NCI-H146 treated with DMSO at 0.1 percent for 48 hours (cell line): Measurements from ENCODE around the gene NME9.

ENCODE experiments used
- DNase-seq: peaks from one replicate; lab custom pipeline; 2025; ENCODE audit not compliant: unreplicated experiment; lab: John Stamatoyannopoulos, UW

Gene NME9

GRCh38 chr3:138284957-138285477, 44.6 kb downstream of the NME9 start:
- DNase-seq: no peak

GRCh38 chr3:138284079-138284478, 45.6 kb downstream of the NME9 start:
- DNase-seq: no peak

- no peak for DNase-seq
Observed at GRCh38 chr3:138282836-138283235, 46.8 kb downstream of the NME9 start.

DNA sequence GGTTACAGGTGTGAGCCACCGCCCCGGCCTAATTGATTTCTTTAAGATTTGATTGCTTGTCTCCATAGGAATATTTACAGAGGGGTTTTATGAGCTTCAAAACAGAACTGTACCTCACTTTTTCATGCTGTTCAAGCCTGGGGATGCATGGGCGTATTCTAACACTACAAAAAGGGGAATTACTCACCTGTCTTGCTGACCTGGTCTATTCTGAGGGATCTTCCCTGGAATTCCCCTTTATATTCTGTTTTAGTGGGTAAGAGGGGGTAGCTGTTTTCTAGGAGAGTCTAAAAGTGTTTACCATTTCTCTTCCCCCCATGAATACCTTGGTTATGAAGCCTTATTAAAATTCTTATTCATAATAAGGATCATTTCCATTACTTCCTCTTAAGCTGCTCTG, 48.1 kb downstream of the NME9 start:
- DNase-seq: no peak

- no peak for DNase-seq
Observed at GRCh38 chr3:138271189-138271794, 58.4 kb downstream of the NME9 start.

DNA sequence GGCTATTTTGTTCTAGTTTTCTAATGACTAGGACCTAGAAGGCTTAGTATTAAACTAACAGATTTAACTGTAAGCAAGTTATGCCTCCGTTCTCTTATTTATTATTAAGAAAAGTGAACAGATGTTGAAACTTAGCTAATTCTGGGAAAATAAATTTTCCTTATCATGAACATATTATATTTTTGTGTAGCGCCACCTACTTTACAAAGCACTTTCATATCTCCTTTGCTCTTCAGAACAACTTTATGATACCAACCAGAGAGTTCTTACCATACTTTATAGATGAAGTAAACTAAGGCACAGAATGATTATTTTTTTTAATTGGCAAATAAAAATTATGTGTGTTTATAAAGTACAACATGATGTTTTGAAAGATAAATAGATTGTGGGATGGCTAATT, 59.4 kb downstream of the NME9 start:
- DNase-seq: no peak

GRCh38 chr3:138267083-138267482, 62.6 kb downstream of the NME9 start:
- no peak for DNase-seq

DNA sequence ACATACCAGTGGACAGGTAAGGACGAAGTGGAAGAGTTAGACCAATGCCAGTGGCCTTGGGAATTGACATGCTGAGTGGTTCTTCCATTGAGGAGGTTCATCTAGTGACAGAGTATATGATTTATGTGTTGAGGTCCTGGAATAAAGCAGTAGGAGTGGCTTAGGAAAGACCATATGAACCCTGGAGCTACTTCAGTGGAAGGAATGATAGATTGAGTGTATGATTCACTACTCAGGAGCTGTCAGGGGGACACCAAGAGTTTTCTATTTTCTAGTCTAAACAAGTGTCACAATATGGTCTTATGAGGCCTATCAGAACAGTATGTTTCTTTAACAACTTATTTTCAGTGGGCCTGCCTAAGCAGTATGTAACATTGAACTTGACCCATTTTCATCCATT, 63.9 kb downstream of the NME9 start:
- no peak for DNase-seq

DNA sequence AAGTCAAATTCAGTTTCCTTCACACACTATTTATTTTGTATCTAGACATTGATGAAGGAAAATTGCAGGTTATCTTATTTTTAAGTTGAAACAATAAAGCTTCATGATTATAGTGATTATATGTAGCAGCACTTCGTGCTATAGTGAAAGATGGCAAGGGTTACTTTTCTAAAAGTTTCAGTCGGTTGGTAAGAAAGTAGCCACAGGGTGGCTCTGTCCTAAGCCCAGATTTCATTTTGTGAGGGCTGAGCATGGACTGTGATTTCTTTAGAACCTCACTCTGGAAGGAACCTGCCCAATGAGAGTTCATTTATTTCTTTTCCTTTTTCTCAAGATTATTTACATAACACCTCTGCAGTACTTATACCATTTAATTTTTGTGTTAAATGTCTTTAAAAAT, 66.5 kb downstream of the NME9 start:
- no peak for DNase-seq

- DNase-seq: no peak
Observed at GRCh38 chr3:138260611-138261010, 69.0 kb downstream of the NME9 start.

- no peak for DNase-seq
Observed at GRCh38 chr3:138259126-138259525, 70.5 kb downstream of the NME9 start.

DNA sequence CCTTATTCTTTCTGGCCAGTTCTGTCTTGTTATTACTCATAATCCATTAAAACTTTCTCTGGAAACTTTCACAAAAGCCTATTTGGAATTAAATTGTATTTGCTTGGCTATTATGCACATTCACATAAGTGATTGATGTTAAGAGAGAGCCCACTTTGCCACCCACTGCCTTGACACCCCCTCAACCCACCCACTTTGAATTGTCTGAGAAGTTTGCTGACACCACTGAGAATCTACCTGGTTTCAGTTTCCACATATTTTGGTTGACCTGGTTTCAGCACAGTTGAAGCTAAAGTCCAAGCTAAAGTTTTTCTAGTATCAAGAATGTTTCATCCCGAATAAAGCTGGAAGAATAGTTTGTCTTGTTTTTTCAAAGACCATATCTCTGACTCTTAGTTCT, 71.7 kb downstream of the NME9 start:
- DNase-seq: no peak

DNA sequence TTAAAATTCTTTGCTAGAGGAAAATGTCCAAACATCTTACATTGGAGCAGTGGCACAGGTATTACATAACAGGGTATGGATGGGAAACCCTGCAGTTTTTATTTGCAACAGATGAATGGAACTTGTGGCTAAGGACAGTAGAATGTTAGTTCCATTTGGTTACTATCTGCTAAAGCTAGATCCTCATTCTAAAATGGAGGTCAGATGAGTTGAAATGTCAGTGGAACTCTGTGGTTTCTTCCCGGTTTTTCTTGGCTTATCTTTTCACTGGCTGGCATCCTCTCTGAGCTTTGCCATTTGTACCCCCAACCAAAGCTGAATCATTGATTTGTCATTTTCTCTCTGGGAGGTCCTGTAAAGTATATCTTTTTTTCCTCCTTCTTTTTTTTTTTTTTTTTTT, 73.6 kb downstream of the NME9 start:
- no peak for DNase-seq

- no peak for DNase-seq
Observed at GRCh38 chr3:138254216-138254615, 75.4 kb downstream of the NME9 start.

DNA sequence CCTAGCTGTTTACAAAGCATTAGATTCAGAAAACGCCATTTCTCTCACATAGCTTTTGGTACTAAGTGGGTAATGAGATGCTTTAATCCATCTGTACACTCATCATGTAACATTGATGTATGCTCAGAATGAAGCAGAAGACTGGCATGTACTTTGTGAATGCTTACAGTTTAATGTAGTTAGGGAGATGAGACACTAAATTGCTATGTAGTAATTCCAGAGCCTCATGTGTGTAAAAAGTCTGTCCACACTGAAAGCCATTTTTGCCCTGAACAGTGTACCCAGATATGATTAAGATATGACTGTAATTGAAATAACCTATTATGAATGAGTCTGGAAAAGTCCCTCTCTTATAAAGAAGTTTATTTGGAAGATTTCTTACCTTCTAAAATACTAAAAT, 76.0 kb downstream of the NME9 start:
- no peak for DNase-seq
